Heart left ventricle (tissue), 16 donors: ENCODE data around the gene AIG1. TPM values are rescaled to one million over a fixed set of nuclear protein-coding genes. Genes with fewer than 3 reads are reported as not detected.

ENCODE experiments used
- ATAC-seq, 4 donors: fragments of 200-7000 bp; cut with Tn5 transposase; one replicate each; pipeline ENCODE4 v1.9.1; 2020 to 2022; ENCODE audit warnings: moderate library complexity in 4 of 4, mild to moderate bottlenecking in 3 of 4, moderate number of reproducible peaks in 1 of 4
- DNase-seq, 5 donors: peaks; one replicate each; pipeline ENCODE4 v3.0.0-alpha.2; 2020
- H3K27ac ChIP-seq, 12 donors: fragments of 200-600 bp; sonication (generic) in 4 of 12; one replicate each; pipeline versions ENCODE4 v1.5.0 to v1.8.0; 2016 to 2022; ENCODE audit warnings: mild to moderate bottlenecking in 2 of 12
- H3K27me3 ChIP-seq, 9 donors: fragments of 200-600 bp; sonication (generic) in 2 of 9; one replicate each; pipeline versions ENCODE4 v1.5.1 to v1.8.0; 2016 to 2022; ENCODE audit warnings: mild to moderate bottlenecking in 3 of 9
- H3K36me3 ChIP-seq, 9 donors: fragments of 200-600 bp; sonication (generic) in 2 of 9; one replicate each; pipeline versions ENCODE4 v1.5.0 to v1.8.0; 2018 to 2022; ENCODE audit warnings: mild to moderate bottlenecking in 2 of 9
- H3K4me1 ChIP-seq, 12 donors: fragments of 200-600 bp; sonication (generic) in 4 of 12; one replicate each; pipeline versions ENCODE4 v1.5.0 to v1.8.0; 2016 to 2022; ENCODE audit warnings: mild to moderate bottlenecking in 3 of 12
- H3K4me3 ChIP-seq, 12 donors: fragments of 200-600 bp; sonication (generic) in 4 of 12; one replicate each; pipeline versions ENCODE4 v1.5.0 to v1.8.0; 2017 to 2022; ENCODE audit warnings: mild to moderate bottlenecking in 9 of 12, moderate library complexity in 4 of 12
- H3K9me3 ChIP-seq, 12 donors: fragments of 200-600 bp; sonication (generic) in 4 of 12; one replicate each; pipeline versions ENCODE4 v1.5.0 to v1.8.0; 2016 to 2022; ENCODE audit warnings: mild to moderate bottlenecking in 1 of 12
- POLR2A ChIP-seq, 2 donors: fragments of 450-650 bp; IDR thresholded peaks; one replicate each; pipeline ENCODE4 v1.6.1; 2017; ENCODE audit warnings: antibody characterized with exemption in 2 of 2, mild to moderate bottlenecking in 2 of 2, moderate library complexity in 2 of 2
- WGBS, 4 donors: extraction: QIAGEN DNeasy Blood & Tissue Kit in 2 of 4; methylation state at CpG; one replicate each; pipeline versions ENCODE4 v1.1.5 to v1.1.7; 2013 to 2018; 5-methylcytosine and 5-hydroxymethylcytosine counted together
- intact Hi-C, 10 donors: fragments of 100-400 bp; cut with DNase I; formaldehyde crosslinking; loops; one replicate each; pipeline versions ENCODE4 v1.11.1 to v1.14.2; 2022
- polyA plus RNA-seq, 2 donors: library from polyadenylated mRNA; stranded (reverse); fragments of 200-250 nt; gene quantifications; one replicate each; pipeline ENCODE4 v1.2.3, GENCODE V29; 2013
- total RNA-seq, 9 donors: library from RNA; depleted of rRNA in 2 of 9; stranded (reverse); fragments of >200 nt in 2 of 9; fragmentation: NEBNext Ultra II Directional in 3 of 9; extraction: Animal tissue kit (Norgen Biotek cat#: 25700) in 3 of 9; gene quantifications; one replicate each; pipeline versions ENCODE4 v1.1.0 to v1.2.4, GENCODE V29; 2016 to 2023
- TF ChIP-seq, protein P1 (sequence below), 12 donors: fragments of 200-600 bp; sonication (generic) in 4 of 12; IDR thresholded peaks; one replicate each; pipeline versions ENCODE4 v1.5.0 to v1.8.0; 2018 to 2022; ENCODE audit warnings: antibody characterized with exemption in 12 of 12, mild to moderate bottlenecking in 5 of 12
- donor health status: ischemic (EF 13 %, LVEDD 7.1; RV severe dilation, severe dysfunction).
- donor health status: healthy with polysubstance abuse.
- donor health status: DM: no; HTN: yes; CAD: no.
- donor health status: DM: no; HTN: no; CAD: no.
- donor health status: ischemic (EF 25% LVEDD 6.9; RV normal size, moderate dysfunction).
- donor health status: ischemic (EF 25% LVEDD 5.7; RV mildly dilated, moderate dysfunction).
- donor health status: healthy.
- donor health status: DM: yes; HTN: yes; CAD: no.
- donor health status: ischemic (EF 35%, LVEDD 5.7; RV mildly dilated, moderate dysfunction).
- donor health status: nonischemic (EF 11% LVEDD 7.7; RV severe dilation, severe dysfunction).
- donor health status: DM: yes; HTN: yes; CAD: no.
- donor health status: PGD.
- donor health status: ischemic (EF 29% LVEDD 5.4; RV normal size, mild dysfunction).
- donor health status: nonischemic (EF 23%, LVEDD 6.1; RV moderate dilation, normal function).

AIG1 gene
- total and polyA plus RNA-seq, 11 donors, result 18.1 to 101 (median 64.0) TPM

DNA sequence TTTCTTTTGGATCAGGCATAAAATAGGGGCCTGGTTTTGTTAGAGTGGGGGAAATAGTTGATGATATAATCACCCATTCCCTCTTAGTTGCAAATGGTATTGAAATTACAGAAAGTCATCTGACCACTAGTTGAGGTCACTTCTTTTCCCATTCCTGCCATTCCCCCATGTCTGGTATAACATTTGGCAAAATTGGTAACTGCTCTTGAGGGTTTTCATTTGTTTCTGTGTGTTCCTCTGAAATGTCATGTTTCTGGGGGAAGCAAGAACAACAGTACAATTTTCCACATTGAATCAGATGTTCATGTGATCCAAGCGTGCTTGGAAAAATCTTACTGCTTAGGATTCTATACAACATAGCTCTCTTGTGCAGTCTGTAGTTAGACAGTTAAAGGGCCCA lies 7.3 kb downstream of the AIG1 start:
- Histone ChIP-seq H3K27ac (no peak overlapping the region), H3K36me3 (no peaks in the 10 kb centered on the region), H3K4me3 (no peak overlapping the region), H3K4me1 (peaks cover 0 to 7% (median 0%) of the 10 kb centered on the region in 12 donors), H3K9me3 (no peaks in the 10 kb centered on the region), H3K27me3 (no peaks in the 10 kb centered on the region)
- ATAC-seq (no peak), DNase-seq (no peak)
- 75 to 100% (median 87%) methylated on average over 1 of the region's 1 CpG for WGBS, 4 donors
- no peak for TF ChIP-seq POLR2A (IDR thresholded peaks at IDR 0.05)
- TF ChIP-seq, protein P1, sequence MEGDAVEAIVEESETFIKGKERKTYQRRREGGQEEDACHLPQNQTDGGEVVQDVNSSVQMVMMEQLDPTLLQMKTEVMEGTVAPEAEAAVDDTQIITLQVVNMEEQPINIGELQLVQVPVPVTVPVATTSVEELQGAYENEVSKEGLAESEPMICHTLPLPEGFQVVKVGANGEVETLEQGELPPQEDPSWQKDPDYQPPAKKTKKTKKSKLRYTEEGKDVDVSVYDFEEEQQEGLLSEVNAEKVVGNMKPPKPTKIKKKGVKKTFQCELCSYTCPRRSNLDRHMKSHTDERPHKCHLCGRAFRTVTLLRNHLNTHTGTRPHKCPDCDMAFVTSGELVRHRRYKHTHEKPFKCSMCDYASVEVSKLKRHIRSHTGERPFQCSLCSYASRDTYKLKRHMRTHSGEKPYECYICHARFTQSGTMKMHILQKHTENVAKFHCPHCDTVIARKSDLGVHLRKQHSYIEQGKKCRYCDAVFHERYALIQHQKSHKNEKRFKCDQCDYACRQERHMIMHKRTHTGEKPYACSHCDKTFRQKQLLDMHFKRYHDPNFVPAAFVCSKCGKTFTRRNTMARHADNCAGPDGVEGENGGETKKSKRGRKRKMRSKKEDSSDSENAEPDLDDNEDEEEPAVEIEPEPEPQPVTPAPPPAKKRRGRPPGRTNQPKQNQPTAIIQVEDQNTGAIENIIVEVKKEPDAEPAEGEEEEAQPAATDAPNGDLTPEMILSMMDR (IDR thresholded peaks at IDR 0.05), result no peak
- intact Hi-C loops, result loop anchor here in 4 of 10 donors (10.0 kb wide), 4 partner anchors 117 to 207 kb away; partner anchors contain the start of gene HIVEP2 (in 1 of the 4)

DNA sequence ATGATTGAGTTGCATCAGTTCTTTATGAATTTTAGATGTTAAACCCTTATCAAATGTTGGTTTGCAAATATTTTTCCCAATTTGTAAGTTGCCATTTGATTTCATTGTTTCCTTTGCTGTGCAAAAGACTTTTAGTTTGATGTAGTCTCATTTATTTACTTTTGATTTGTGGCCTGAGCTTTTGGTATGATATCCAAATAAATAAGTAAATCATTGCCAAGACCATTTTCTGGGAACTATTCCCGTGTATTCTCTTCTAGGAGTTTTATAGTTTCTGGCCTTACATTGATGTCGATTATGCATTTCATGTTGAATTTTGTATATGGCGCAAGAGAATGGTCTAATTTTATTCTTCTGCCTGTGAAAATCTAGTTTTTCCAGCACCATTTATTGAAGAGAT lies 13.4 kb downstream of the AIG1 start:
- ATAC-seq (no peak), DNase-seq (no peak)
- 85 to 92% (median 90%) methylated on average over 3 of the region's 3 CpGs for WGBS, 4 donors
- no peak for TF ChIP-seq POLR2A (IDR thresholded peaks at IDR 0.05)
- TF ChIP-seq, protein P1 (IDR thresholded peaks at IDR 0.05), result no peak
- intact Hi-C loops, result no loop called here
- Histone ChIP-seq H3K4me3 (no peak overlapping the region), H3K36me3 (no peaks in the 10 kb centered on the region), H3K27ac (no peak overlapping the region), H3K4me1 (peaks cover 0 to 3% (median 0%) of the 10 kb centered on the region in 12 donors), H3K27me3 (no peaks in the 10 kb centered on the region), H3K9me3 (peaks cover 0 to 22% (median 10%) of the 10 kb centered on the region in 12 donors)

DNA sequence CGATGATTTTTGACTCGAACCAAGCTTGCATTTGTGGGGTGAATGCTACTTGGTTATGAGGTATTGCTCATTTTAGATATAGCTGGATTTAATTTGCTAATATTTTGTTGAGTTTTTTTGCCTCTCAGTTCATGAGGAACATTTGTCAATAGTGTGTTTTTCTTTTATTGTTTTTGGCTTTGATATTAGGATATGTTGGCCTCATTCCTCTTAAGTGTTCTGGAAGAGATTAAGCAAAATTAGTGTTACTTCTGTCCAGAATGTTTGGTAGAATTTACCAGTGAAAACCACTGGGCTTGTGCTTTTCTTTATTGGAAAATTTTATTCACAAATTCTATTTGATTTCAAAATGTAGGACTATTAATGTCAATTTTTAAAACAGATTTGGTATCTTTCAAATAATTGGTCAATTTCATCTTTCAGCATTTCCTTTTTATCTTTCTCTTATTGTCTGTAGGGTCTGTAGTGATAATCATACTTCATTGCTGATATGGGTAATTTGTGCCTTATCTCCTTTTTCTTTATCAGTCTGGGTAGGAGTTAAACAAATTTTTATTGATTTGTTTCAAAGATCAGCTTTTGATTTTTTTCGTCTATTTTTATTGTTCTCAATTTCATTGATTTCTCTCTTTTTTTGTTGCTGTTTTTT lies 14.1 kb downstream of the AIG1 start:
- H3K27ac ChIP-seq, result no peak overlapping the region
- no peaks in the 10 kb centered on the region for H3K36me3 ChIP-seq
- WGBS, 4 donors, result 90 to 95% (median 94%) methylated on average over 3 of the region's 3 CpGs
- no peak for DNase-seq
- H3K4me1 ChIP-seq, result peaks cover 0 to 3% (median 0%) of the 10 kb centered on the region in 12 donors
- TF ChIP-seq POLR2A (IDR thresholded peaks at IDR 0.05), result no peak
- TF ChIP-seq, protein P1 (IDR thresholded peaks at IDR 0.05), result no peak
- intact Hi-C loops, result no loop called here
- H3K9me3 ChIP-seq, result peaks cover 0 to 22% (median 10%) of the 10 kb centered on the region in 12 donors
- no peak for ATAC-seq
- H3K27me3 ChIP-seq, result no peaks in the 10 kb centered on the region
- no peak overlapping the region for H3K4me3 ChIP-seq

DNA sequence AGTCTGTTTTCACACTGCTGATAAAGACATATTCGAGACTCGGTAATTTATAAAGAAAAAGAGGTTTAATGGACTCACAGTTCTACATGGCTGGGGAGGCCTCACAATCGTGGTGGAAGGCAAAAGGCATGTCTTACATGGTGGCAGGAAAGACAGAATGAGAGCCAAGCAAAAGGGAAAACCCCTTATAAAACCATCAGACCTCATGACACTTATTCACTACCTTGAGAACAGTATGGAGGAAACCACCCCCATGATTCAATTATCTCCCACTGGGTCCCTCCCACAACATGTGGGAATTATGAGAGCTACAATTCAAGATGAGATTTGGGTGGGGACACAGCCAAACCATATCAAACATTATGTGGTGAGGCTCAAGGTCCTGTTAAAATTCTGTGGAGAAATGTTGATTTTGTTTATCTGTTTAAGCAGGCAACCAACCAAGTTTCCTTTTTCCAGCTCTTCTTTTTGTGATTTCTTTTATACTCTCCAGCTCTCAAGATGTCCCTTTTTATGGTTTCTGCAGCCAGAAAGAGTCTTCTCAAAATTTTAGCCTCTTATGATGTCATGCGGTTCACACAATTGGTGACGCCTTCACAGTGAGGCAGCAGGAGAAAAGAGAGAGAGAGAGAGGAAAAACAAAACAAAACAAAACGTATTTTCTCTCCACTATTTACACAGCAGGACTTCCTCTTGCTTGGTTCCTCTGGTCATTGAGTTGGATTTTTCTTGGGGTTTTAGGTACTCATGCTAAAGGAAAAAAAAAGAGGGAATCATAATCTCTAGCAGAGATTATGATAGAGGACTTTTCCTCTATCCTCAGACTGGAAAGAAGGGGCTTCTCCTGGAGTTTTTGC lies 18.0 kb downstream of the AIG1 start:
- WGBS, 4 donors, result 80 to 86% (median 84%) methylated on average over 6 of the region's 6 CpGs
- H3K36me3 ChIP-seq, result no peaks in the 10 kb centered on the region
- H3K27ac ChIP-seq, result no peak overlapping the region
- no peaks in the 10 kb centered on the region for H3K27me3 ChIP-seq
- DNase-seq (no peak), ATAC-seq (no peak)
- no peak for TF ChIP-seq POLR2A (IDR thresholded peaks at IDR 0.05)
- TF ChIP-seq, protein P1 (IDR thresholded peaks at IDR 0.05), result no peak
- intact Hi-C loops, result no loop called here
- no peak overlapping the region for H3K4me3 ChIP-seq
- no peaks in the 10 kb centered on the region for H3K4me1 ChIP-seq
- H3K9me3 ChIP-seq, result peaks cover 0 to 22% (median 10%) of the 10 kb centered on the region in 12 donors
